ENCODE data around the gene PIM3.

PIM3 gene

GRCh38 chr22:49999063-49999945, 38.7 kb downstream of the PIM3 start:
- no peaks in the 10 kb centered on the region for H3K36me3 ChIP-seq (ENCODE audit: control insufficient read depth, insufficient read depth, low read length)
- no peaks in the 10 kb centered on the region for H3K27me3 ChIP-seq (ENCODE audit: control insufficient read depth, insufficient read depth, low read length)
- no peaks in the 10 kb centered on the region for H3K9me3 ChIP-seq (ENCODE audit: control insufficient read depth, low read length)
- H3K79me2 ChIP-seq, result no peaks in the 10 kb centered on the region
- H2AFZ ChIP-seq, result no peak overlapping the region
- H3K4me2 ChIP-seq (ENCODE audit: low read length), result no peak overlapping the region
- no peak overlapping the region for H3K9ac ChIP-seq
- no peaks in the 10 kb centered on the region for H3K4me1 ChIP-seq
- H3K27ac ChIP-seq, result no peak overlapping the region
- no peak for TF ChIP-seq CTCF (IDR thresholded peaks at IDR 0.05)
- no peak overlapping the region for H3K4me3 ChIP-seq (ENCODE audit: low read depth, low read length)

GRCh38 chr22:49999946-50000586, 39.5 kb downstream of the PIM3 start:
- Histone ChIP-seq H3K9me3 (ENCODE audit: control insufficient read depth, low read length) (no peaks in the 10 kb centered on the region), H3K36me3 (ENCODE audit: control insufficient read depth, insufficient read depth, low read length) (no peaks in the 10 kb centered on the region), H3K27ac (no peak overlapping the region), H3K4me3 (ENCODE audit: low read depth, low read length) (no peak overlapping the region), H3K4me1 (no peaks in the 10 kb centered on the region), H3K79me2 (no peaks in the 10 kb centered on the region), H2AFZ (no peak overlapping the region), H3K27me3 (ENCODE audit: control insufficient read depth, insufficient read depth, low read length) (no peaks in the 10 kb centered on the region), H3K4me2 (ENCODE audit: low read length) (no peak overlapping the region), H3K9ac (no peak overlapping the region)
- TF ChIP-seq CTCF (IDR thresholded peaks at IDR 0.05), result no peak

GRCh38 chr22:50000587-50001387, 40.2 kb downstream of the PIM3 start:
- Histone ChIP-seq H3K79me2 (no peaks in the 10 kb centered on the region), H3K9ac (no peak overlapping the region)

More at GRCh38 chr22:50000587-50001387, 40.2 kb downstream of the PIM3 start:
- no peaks in the 10 kb centered on the region for H3K9me3 ChIP-seq (ENCODE audit: control insufficient read depth, low read length)
- H2AFZ ChIP-seq, result no peak overlapping the region
- TF ChIP-seq CTCF (IDR thresholded peaks at IDR 0.05), result no peak
- no peak overlapping the region for H3K4me2 ChIP-seq (ENCODE audit: low read length)
- no peaks in the 10 kb centered on the region for H3K27me3 ChIP-seq (ENCODE audit: control insufficient read depth, insufficient read depth, low read length)
- no peaks in the 10 kb centered on the region for H3K36me3 ChIP-seq (ENCODE audit: control insufficient read depth, insufficient read depth, low read length)
- no peak overlapping the region for H3K27ac ChIP-seq
- no peak overlapping the region for H3K4me3 ChIP-seq (ENCODE audit: low read depth, low read length)
- no peaks in the 10 kb centered on the region for H3K4me1 ChIP-seq

Data from parathyroid adenoma (tissue), 2 donors.